Esophagus squamous epithelium (tissue), 4 donors: ENCODE measurements around the gene SNX8.

ENCODE experiments used
- CTCF ChIP-seq, 6 experiments: fragments of 450-650 bp in 4 of 6; fragments of 200-600 bp in 2 of 6; sonication (generic) in 2 of 6; IDR thresholded peaks; one replicate each; pipeline ENCODE4 v1.5.1; 2016 to 2019; ENCODE audit warnings: antibody characterized with exemption in 6 of 6, mild to moderate bottlenecking in 4 of 6, moderate library complexity in 4 of 6
- POLR2A ChIP-seq, 4 donors: fragments of 450-650 bp; IDR thresholded peaks; one replicate each; pipeline ENCODE4 v1.6.1; 2017; ENCODE audit warnings: antibody characterized with exemption in 4 of 4, mild to moderate bottlenecking in 4 of 4, moderate library complexity in 3 of 4

- TF ChIP-seq CTCF (IDR thresholded peaks at IDR 0.05) (no peak), POLR2A (IDR thresholded peaks at IDR 0.05) (no peak)
These were observed 6.5 kb downstream of the SNX8 start for GRCh38 chr7:2307690-2308107.
